ENCODE measurements around the gene ATF7. TPM values are rescaled to one million over a fixed set of nuclear protein-coding genes. Genes with fewer than 3 reads are reported as not detected.

ATF7 gene
- total RNA-seq, 2 donors from 2014 or later: 58.1 to 61.2 TPM

- intact Hi-C loops (cut with DNase I): loop anchor here in 1 of 2 donors (10.0 kb wide), 1 partner anchor 145 kb away; no protein-coding TSS in a partner anchor
- no peak for DNase-seq (ENCODE audit: low spot score)
Observed at GRCh38 chr12:53510181-53510812, 115.9 kb downstream of the ATF7 start.

GRCh38 chr12:53508534-53509170, 117.5 kb downstream of the ATF7 start:
- intact Hi-C loops (cut with DNase I): loop anchor here (10.0 kb wide), 1 partner anchor 164 kb away; no protein-coding TSS in a partner anchor
- peak; percentile 92 for DNase-seq (ENCODE audit: low spot score)

GRCh38 chr12:53507603-53507885, 118.6 kb downstream of the ATF7 start:
- DNase-seq (ENCODE audit: low spot score): no peak

GRCh38 chr12:53506881-53507602, 119.1 kb downstream of the ATF7 start, which contains the start of gene NPFF:
Gene NPFF, minus strand, starts transcription at chr12:53507484. Its CDS starts 10 bp downstream, at chr12:53507474.
- no peak for DNase-seq (ENCODE audit: low spot score)
- intact Hi-C loops (cut with DNase I): loop anchor here (10.0 kb wide), 1 partner anchor 162 kb away; no protein-coding TSS in a partner anchor

More at GRCh38 chr12:53507603-53507885, 118.6 kb downstream of the ATF7 start:
- intact Hi-C loops (cut with DNase I): loop anchor here (10.0 kb wide), 1 partner anchor 163 kb away; no protein-coding TSS in a partner anchor

GRCh38 chr12:53506450-53506785, 119.8 kb downstream of the ATF7 start:
- DNase-seq (ENCODE audit: low spot score): no peak
- intact Hi-C loops (cut with DNase I): loop anchor here (10.0 kb wide), 1 partner anchor 162 kb away; no protein-coding TSS in a partner anchor

GRCh38 chr12:53505555-53506449, 120.4 kb downstream of the ATF7 start:
- intact Hi-C loops (cut with DNase I): loop anchor here (10.0 kb wide), 1 partner anchor 161 kb away; no protein-coding TSS in a partner anchor
- no peak for DNase-seq (ENCODE audit: low spot score)

DNA sequence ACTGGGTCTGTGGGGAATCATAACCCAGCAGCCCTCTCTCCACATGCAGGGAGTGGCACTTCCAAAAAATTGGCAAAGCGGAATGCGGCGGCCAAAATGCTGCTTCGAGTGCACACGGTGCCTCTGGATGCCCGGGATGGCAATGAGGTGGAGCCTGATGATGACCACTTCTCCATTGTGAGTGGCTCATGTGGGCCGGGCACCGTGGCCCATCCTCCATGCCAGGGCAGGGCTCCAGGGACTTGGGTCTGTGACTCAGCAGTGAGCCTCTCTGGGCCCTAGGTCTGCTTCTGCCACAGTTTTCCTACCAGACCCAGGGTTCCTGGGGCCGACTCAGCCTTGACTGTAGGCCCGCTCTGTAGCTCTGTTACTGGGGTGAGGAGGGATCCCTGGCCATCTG, 121.1 kb downstream of the ATF7 start:
- DNase-seq (ENCODE audit: low spot score): peak; percentile 89
- intact Hi-C loops (cut with DNase I): loop anchor here (10.0 kb wide), 1 partner anchor 160 kb away; no protein-coding TSS in a partner anchor

DNA sequence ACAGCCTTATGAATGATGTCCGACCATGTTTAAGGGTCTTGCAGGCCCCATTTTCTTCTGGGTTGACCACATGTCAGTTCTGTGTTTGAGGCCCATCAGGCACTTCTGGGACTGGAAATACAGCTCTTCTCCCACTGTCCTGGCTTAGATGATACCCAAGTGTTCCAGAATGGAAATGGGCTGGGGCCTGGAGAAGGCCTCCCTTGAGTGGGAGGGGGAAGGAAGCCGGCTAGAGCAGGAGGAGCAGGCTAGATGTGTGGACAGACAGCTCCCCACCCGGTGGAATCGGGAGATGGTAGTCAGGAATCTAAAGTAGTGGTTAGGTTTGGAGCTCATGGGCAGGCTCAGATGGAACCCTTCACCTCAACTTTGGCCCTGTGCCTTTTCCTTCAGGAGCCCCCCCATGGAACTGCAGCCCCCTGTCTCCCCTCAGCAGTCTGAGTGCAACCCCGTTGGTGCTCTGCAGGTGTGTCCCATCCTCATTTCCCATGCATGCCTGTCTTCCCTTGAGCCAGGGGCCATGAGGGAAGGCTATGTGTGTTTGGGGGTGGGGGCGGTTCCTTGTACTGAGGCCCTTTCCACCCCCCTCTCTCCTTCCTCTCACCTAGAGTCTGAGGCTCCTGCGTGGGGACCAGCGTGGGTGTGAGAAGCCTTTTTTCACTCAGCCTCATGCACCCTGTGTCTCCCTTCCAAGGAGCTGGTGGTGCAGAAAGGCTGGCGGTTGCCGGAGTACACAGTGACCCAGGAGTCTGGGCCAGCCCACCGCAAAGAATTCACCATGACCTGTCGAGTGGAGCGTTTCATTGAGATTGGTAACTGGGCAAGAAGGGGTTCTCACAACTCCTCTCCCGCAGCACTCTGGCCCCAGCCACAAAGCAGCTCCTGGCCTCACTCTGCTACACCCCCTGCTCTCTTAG, 121.9 kb downstream of the ATF7 start:
- intact Hi-C loops (cut with DNase I): loop anchor here (10.0 kb wide), 1 partner anchor 159 kb away; no protein-coding TSS in a partner anchor
- peak; percentile 72 for DNase-seq (ENCODE audit: low spot score)

DNA sequence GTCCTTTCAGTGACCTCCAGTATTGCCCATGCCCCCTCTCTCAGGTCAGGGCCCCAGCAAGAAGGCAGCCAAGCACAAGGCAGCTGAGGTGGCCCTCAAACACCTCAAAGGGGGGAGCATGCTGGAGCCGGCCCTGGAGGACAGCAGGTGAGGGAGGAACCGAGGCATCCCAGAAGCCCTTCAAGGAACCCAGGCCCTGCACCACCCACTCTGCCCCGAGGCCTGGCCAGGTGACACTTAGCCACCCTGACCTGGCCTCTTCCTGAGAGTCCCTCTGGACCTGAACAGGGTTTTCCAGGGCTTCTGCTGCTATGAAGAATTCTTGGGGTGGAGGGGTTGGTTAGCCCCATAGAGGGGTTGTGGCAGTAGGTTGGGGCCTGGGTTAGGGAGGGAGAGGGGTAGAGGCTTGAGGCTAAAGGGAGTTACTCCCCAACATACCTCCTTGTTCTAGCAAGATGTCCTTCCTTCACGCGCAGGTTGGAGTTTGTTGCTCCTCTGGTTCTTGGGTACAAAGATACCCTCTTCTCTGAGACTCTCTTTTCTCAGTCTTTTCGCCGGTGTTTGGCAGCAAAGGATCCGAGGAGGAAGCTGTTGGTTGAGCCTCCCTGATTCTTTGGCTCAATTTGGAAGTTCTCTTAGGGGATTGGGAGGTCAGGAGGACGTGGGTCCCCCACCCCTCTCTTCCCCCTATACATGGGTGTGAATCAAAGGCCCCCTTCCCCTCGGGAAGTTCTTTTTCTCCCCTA, 123.0 kb downstream of the ATF7 start:
- peak; percentile 81 for DNase-seq (ENCODE audit: low spot score)

GRCh38 chr12:53502331-53502730, 123.9 kb downstream of the ATF7 start:
- no peak for DNase-seq (ENCODE audit: low spot score)

More for the DNA sequence above, 123.0 kb downstream of the ATF7 start:
- intact Hi-C loops (cut with DNase I): loop anchor here (10.0 kb wide), 1 partner anchor 158 kb away; no protein-coding TSS in a partner anchor

DNA sequence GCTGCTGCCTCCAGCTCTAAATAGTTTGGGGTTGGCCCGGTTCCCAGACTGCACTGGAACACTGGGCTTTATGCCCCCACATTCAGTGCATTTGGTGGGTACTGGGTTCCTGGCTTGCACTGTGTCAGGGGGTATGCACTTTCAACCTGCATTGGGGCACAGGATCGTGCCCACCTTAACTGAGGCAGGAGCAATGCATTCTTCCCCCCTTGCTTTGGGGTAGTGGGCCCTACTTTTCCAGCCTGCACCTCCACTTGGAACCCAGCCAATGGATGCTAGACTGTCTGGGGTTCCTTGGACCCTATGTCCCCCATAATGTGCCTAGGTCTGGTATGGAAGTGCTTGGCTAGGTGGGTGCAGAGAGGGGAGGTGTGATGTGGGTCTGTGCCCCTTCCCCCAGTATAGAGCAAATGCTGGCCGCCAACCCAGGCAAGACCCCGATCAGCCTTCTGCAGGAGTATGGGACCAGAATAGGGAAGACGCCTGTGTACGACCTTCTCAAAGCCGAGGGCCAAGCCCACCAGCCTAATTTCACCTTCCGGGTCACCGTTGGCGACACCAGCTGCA, 124.5 kb downstream of the ATF7 start:
- no peak for DNase-seq (ENCODE audit: low spot score)
- intact Hi-C loops (cut with DNase I): loop anchor here (10.0 kb wide), 1 partner anchor 157 kb away; no protein-coding TSS in a partner anchor

More at GRCh38 chr12:53502331-53502730, 123.9 kb downstream of the ATF7 start:
- intact Hi-C loops (cut with DNase I): loop anchor here (10.0 kb wide), 1 partner anchor 158 kb away; no protein-coding TSS in a partner anchor

- intact Hi-C loops (cut with DNase I): loop anchor here (10.0 kb wide), 1 partner anchor 156 kb away; no protein-coding TSS in a partner anchor
- DNase-seq (ENCODE audit: low spot score): peak; percentile 99
Observed at GRCh38 chr12:53500776-53501614, 125.2 kb downstream of the ATF7 start, which contains the start of gene TARBP2. Gene TARBP2, plus strand, starts transcription at chr12:53501283. Its CDS starts 126 bp downstream, at chr12:53501409.

GRCh38 chr12:53500142-53500775, 125.9 kb downstream of the ATF7 start:
- intact Hi-C loops (cut with DNase I): loop anchor here (10.0 kb wide), 1 partner anchor 155 kb away; no protein-coding TSS in a partner anchor

DNA sequence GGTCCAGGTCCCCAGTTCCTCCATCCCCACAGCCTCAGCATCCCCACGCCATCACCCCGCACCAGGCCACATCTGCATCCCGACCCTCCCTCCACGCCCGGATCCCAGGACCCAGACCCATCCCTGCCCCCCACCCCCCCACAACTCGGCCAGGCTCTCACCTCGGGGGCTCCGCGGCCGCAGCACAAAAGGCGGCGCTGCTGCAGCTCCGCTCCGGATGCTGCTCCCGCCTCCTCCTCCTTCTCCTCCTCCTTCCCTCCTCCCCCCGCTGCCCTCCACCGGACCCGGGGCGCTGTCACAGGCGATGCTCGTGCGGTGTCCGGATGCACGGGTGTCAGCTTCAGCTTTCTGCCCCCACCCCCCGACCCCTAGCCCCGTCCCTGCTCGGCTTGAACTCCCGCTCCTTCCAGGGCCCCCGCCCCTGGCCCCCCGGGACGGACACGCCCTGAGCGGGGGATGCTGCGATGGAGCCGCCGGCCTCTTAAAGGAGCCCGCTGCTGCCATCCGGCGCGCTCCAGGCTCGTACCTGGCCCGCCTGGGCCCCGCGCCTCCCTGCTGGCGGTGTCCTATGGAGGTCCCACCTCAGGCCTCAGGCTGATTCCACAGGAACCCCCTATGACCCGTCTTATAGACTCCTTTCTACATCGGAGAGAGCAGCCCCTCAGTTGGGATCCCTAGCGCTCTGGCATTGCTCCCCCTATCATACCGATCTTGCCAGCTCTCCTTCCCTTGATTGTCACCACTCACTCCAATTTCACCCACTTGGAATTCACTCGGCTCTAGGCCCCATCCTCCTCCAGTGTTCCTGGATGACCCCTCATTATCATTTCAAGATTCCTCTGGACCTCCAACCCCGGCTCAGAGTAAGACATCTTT, 126.7 kb downstream of the ATF7 start, which contains the start of gene MAP3K12:
Gene MAP3K12, minus strand, starts transcription at position 193 of the 876 bp plus-strand sequence. CDS start 12,067 bp downstream, outside the sequence.
- peak; percentile 92 for DNase-seq (ENCODE audit: low spot score)
- intact Hi-C loops (cut with DNase I): loop anchor here (10.0 kb wide), 1 partner anchor 155 kb away; no protein-coding TSS in a partner anchor

More at GRCh38 chr12:53500142-53500775, 125.9 kb downstream of the ATF7 start:
- DNase-seq (ENCODE audit: low spot score): peak; percentile 90

Data from posterior vena cava (tissue), 2 donors.